Embryonic facial prominence (tissue), 1 donor: Measurements from ENCODE around the gene ST6GALNAC2.
"Not testable (repeated sequence)": the region's sequence is repeated elsewhere in the genome, so short reads cannot be mapped to it uniquely, and the experiment has no call there.

Experiments
- DNase-seq: peaks from one replicate; pipeline ENCODE4 v3.0.0-alpha.2; 2016; ENCODE audit errors: extremely low spot score

The ST6GALNAC2 gene

DNA sequence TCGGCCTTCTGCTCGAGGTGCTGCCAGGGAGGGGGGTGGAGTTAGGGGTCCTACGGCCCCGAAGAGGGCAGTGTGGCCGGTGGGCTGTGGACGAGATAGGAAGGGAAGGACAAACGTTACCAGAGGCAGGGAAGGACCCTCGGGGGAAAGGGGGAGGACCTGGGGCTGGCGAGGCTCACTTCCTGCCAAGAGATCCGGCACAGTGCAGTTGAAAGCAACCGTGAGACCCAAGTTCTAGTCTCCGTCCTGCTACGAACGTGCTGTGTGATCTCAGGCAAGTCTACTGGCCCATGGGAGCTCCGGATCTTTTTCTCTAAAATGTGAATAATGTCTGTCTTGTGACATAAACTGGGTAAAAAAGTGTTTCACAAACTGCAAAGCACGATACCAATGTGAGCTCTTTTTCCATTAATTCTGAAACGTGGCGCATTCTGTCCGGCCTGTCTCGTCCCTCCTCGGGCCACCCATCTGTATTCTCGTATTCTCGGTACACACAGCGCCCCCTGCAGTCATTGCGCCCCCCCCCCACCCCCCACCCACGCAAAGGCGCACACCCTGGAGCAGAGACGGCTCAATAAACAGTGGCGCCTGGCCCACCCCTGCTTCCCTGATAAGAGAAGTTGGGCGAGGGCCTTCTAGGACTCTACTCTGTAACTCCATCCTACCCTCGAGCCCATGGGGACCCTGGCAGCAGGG is 57.0 kb downstream of the ST6GALNAC2 start:
- DNase-seq: no peak

DNA sequence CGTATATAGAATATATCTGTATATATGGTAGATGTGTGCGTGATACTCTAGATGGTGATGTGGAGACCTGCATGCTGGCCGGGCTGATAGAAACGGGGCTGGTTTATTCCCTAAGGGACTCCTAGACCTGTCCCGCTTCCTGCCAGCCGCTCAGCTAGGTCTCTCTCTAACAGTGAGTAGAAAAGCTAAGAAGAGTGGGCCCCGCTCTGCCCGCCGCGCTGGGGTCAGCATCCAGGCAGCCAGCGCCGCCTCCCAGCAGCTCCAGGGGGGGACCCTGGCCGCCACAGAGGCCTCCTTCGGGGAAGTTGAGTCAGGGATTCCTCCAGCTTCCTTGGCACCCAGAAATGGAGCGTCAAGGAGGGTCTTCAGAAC is 57.5 kb downstream of the ST6GALNAC2 start:
- no peak for DNase-seq

DNA sequence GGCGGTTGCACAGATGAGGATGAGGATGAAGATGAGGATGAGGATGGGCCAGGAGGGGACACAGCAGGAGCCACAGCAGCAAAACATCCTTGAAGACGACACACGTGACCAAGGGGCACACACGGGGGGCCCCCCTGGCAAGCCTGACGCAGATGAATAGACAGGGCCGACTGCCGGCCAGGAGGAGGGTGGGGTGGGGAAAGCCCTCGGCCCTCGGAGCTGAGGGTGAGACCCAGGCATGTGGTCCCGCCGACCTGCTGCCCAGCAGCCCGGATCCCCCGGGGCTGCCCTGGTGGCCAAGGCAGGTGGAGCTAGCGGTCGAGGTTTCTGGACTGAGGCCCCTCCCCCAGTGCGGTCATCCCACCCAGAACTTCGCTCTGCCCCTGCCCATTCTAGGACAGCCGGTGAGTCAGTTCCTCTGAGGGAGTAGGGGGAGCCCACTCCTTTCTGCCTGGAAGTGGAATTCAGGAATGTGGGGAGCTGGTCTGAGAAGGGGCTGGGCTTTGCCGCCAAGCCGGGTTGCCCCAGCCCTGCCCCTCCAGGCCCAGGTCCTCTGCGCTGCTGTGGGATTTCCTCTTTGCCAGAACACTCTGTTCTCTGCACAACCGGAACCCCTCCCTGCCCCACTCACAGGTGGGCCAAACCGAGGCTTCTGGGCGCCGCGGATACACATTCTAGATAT is 58.1 kb downstream of the ST6GALNAC2 start:
- DNase-seq: no peak

DNA sequence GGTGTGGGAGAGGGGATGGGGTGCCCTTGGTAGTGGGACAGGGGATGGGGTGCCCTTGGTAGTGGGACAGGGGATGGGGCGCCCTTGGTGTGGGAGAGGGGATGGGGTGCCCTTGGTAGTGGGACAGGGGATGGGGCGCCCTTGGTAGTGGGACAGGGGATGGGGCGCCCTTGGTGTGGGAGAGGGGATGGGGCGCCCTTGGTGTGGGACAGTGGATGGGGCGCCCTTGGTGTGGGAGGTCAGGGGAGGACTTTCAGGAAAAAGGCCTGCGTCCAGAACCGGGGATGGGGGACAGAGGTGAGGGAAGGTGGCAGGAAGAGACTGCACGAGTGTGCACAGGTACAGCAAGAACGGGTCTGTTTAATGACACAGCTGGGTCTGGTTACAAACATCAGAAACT is 58.6 kb downstream of the ST6GALNAC2 start:
- not testable (repeated sequence) for DNase-seq

DNA sequence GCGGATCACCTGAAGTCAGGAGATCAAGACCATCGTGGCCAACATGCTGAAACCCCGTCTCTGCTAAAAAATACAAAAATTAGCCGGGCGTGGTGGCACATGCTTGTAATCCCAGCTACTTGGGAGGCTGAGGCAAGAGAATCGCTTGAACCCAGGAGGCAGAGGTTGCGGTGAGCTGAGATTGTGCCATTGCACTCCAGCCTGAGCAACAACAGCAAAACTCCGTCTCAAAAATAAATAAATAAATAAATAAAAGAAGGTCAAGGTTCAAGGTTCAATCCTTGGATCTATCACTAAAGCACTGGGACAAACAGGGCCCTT is 60.2 kb downstream of the ST6GALNAC2 start:
- DNase-seq: not testable (repeated sequence)

DNA sequence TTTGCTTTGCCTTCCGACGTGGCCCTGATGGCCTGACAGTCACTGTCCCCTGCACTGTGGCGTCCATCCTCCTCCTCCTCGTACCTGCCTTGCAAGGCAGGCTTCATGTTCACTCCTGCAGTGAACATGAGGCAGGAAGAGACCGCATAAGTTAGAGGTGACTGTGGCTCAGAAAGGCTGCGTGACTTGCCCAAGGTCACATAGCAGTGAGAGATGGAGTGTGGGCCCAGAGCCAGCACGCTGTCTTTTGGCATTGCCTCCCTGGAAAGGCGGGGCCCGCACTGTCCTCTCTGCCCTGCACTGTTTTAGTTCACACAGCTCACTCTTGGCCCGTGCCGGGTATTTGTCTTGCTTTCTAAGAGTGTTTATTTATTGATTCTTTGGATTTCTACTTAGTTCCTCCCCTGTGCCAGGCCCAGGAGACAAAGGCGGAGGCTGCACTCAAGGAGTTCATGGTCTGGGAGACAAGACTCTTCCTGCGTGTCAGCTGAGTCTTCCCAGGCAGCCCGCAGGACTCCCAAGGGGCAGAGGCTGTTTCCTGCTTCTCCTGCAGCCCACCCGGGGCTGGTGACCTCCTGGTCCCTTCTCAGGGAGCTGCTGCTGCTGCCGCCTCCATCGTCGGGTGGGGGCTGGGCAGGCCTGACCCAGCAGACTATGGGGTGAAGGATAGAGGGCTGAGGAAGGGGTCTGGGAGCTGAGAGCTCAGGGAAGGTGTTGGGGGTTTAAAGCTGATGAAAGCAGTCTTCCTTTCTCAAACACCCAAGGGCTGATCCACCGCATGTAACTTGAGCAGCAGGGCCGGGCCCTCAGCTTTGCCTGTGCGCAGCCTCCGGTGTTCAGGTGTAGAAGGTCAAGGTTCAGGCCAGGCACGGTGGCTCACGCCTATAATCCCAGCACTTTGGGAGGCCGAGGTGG is 60.8 kb downstream of the ST6GALNAC2 start:
- no peak for DNase-seq

DNA sequence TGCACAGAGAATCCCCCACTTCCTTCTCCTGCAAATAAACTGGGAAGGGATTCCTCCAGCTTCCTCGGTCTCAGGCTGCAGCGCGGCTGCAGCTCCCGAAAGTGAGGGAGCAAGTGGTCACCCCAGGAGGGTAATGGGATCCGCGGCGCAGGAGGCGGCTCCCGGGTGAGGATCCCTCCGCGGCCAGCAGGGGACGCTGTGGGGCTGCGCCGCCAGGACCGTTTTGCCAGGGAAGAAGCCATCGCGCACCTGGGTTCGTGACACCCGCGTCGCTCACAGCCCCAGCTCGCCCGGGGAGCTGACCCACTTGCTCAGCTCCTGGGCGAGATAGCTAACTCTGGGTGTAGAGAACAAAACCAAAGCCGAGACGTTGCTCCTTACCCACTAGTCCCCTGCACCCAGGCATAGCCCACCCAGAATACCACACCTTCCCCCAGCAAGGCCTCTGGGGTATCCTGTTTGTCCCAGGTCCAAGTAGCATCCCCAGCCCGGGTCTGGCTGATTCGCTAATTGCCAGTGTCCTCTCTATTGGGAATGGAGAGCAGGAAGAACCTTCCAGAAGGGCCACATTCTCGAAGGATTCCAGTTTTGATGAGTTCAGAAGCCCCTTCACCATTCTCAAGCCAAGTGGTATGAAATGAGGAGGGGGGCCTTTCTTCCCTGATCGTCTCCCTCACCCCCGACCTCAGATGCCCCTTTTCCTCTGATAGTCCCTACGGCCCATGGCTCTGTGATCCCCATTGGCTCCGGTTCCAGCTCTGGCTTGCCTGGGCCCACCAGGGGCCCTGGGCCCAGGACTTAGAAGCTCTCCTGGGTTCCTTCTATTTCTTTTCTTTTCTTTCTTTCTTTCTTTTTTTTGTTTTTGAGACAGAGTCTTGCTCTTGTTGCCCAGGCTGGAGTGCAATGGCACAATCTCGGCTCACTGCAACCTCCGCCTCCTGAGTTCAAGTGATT is 62.3 kb downstream of the ST6GALNAC2 start:
- DNase-seq: no peak

DNA sequence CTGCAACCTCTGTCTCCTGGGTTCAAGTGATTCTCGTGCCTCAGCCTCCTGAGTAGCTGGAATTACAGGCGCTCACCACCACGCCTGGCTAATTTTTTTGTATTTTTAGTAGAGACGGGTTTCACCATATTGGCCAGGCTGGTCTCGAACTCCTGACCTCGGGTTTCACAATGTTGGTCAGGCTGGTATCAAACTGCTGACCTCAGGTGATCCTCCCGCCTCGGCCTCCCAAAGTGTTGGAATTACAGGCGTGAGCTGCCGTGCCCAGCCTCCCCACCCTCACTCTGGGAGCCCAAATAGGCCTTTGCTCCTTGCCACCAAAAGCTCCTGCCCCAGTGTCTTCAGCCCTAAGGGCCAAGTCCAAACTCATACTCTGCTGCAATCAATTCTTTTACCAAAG is 64.0 kb downstream of the ST6GALNAC2 start:
- not testable (repeated sequence) for DNase-seq

DNA sequence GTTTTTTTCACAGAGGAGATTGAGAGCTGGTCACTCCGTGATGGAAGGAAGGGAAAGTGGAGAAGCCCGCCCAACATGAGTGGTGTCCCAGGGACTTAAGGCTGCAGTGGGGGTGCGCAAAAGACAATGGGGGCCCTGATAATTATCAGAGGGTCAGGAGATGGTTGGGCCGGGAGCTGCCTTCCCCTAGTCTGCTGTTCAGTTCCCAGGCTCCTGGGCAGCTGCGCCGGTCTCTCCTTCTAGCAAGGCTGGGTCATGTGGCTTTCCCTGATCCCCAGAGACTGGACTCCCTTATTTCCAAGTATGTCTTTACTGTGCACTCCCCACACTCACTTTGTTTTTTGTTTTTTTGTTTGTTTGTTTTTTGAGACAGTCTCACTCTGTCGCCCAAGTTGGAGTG is 64.4 kb downstream of the ST6GALNAC2 start:
- DNase-seq: no peak

DNA sequence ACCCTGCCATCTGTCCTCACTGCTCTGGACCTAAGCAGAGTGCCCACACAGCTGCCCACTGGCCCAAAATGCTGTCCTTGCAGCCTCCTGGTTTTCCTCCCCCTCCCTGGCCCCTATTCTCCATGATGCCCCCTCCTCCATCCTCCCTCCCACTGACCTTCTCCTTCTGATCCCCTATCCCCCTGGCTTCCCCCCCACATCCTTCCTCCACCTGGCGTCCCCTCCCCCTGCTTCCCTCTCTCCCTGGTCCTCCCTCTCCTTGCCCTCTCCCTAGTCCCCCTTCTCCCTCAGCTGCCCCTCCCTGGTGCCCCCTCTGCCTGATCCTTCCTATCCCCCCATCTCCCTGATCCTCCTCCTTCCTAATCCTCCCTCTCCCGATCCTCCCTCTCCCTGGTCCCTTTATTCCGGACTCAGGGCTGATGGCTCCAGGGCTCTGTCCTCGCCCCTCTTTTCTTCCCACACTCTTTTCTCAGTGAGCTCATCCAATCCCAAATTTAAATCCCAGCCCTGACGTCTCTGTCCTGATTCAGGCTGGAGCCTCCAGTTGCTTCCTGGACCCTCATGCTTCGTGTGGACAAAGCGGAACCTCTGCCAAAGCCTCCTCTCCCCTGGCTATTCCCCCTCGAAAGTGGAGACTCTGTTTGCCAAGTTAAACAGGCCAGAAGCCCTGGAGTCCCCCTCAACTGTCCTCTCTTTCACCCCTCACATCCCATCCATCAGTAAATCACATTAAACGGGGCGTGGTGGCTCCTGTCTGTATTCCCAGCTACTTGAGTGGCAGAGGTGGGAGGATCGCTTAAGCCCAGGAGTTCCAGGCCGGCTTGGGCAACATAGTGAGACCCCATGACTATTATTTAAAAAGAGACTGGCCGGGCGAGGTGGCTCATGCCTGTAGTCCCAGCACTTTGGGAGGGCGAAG is 66.4 kb downstream of the ST6GALNAC2 start:
- DNase-seq: no peak

DNA sequence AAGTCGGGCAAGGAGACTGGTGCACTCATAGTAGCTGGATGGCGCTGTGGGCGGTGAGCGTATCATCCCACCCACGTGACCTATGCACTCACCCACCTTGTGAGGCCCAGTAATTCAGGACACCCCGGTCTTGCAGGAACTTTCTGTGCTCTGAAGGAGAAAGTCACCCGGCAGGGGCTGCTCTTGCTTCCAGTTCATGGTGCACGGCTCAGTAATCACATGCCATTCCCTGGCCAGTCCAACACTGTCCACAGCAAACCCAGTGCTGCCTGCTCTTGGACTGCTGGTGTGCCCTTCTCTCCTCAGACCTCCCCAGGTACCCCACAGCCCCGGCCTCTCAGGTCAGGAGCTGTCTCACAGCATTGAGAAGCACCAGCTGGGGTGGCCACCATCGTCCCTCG is 68.0 kb downstream of the ST6GALNAC2 start:
- DNase-seq: no peak
